Stimulated activated effector memory CD8-positive, alpha-beta T cell treated with anti-CD3 and anti-CD28 coated beads, Interleukin-12 subunit alpha, Interleukin-12 subunit beta, amount 100 ng/mL, for 72 hours (primary cell): ENCODE data around the gene CCDC136.

Source experiments
- ATAC-seq: fragments of 150-1000 bp; cut with Tn5 transposase; 2 replicates; pipeline ENCODE4 v1.10.0; 2021
- DNase-seq, 2 donors: peaks; one replicate each; pipeline ENCODE4 v3.0.0; 2021 to 2022; ENCODE audit warnings: low spot score in 2 of 2
- H3K27ac Mint-ChIP-seq: one replicate; pipeline ENCODE4 v1.8.0; 2022; ENCODE audit warnings: mild to moderate bottlenecking, mixed read lengths
- H3K36me3 Mint-ChIP-seq: one replicate; pipeline ENCODE4 v1.8.0; 2022; ENCODE audit warnings: mild to moderate bottlenecking, mixed read lengths
- H3K4me1 Mint-ChIP-seq: one replicate; pipeline ENCODE4 v1.8.0; 2022; ENCODE audit warnings: mixed read lengths
- H3K4me3 Mint-ChIP-seq: one replicate; pipeline ENCODE4 v1.8.0; 2022; ENCODE audit warnings: mild to moderate bottlenecking, mixed read lengths
- H3K9me3 Mint-ChIP-seq: one replicate; pipeline ENCODE4 v1.8.0; 2022; ENCODE audit warnings: mixed read lengths

The CCDC136 gene

GRCh38 chr7:128810997-128811396, 19.2 kb downstream of the CCDC136 start:
- Mint-ChIP-seq H3K4me1 (peaks cover 5% of the 10 kb centered on the region), H3K27ac (no peak overlapping the region), H3K9me3 (no peaks in the 10 kb centered on the region), H3K4me3 (no peak overlapping the region), H3K36me3 (no peaks in the 10 kb centered on the region)
- ATAC-seq = no peak
- no peak for DNase-seq

GRCh38 chr7:128811631-128812430, 20.1 kb downstream of the CCDC136 start:
- Mint-ChIP-seq H3K4me3 (no peak overlapping the region), H3K27ac (no peak overlapping the region), H3K4me1 (peaks cover 5% of the 10 kb centered on the region), H3K9me3 (no peaks in the 10 kb centered on the region), H3K36me3 (no peaks in the 10 kb centered on the region)
- ATAC-seq = no peak
- no peak for DNase-seq

GRCh38 chr7:128812514-128813168, 20.9 kb downstream of the CCDC136 start:
- Mint-ChIP-seq H3K9me3 (no peaks in the 10 kb centered on the region), H3K4me3 (no peak overlapping the region), H3K36me3 (no peaks in the 10 kb centered on the region), H3K27ac (no peak overlapping the region), H3K4me1 (peaks cover 5% of the 10 kb centered on the region)
- DNase-seq (no peak), ATAC-seq (no peak)

GRCh38 chr7:128814499-128814898, 22.7 kb downstream of the CCDC136 start:
- Mint-ChIP-seq H3K36me3 (no peaks in the 10 kb centered on the region), H3K4me1 (peaks cover 5% of the 10 kb centered on the region), H3K27ac (peak overlapping the region; percentile 9), H3K9me3 (no peaks in the 10 kb centered on the region), H3K4me3 (no peak overlapping the region)
- ATAC-seq (no peak), DNase-seq (no peak)

- DNase-seq (no peak), ATAC-seq (no peak)
- H3K4me1 Mint-ChIP-seq = peaks cover 5% of the 10 kb centered on the region
- H3K9me3 Mint-ChIP-seq = no peaks in the 10 kb centered on the region
- no peak overlapping the region for H3K4me3 Mint-ChIP-seq
- H3K36me3 Mint-ChIP-seq = no peaks in the 10 kb centered on the region
- H3K27ac Mint-ChIP-seq = peak overlapping the region; percentile 9
Measured at GRCh38 chr7:128815289-128815942, 23.6 kb downstream of the CCDC136 start.

GRCh38 chr7:128818694-128819093, 26.9 kb downstream of the CCDC136 start:
- no peak overlapping the region for H3K27ac Mint-ChIP-seq
- no peaks in the 10 kb centered on the region for H3K9me3 Mint-ChIP-seq
- H3K4me1 Mint-ChIP-seq = peaks cover 5% of the 10 kb centered on the region
- ATAC-seq (no peak), DNase-seq (no peak)
- no peak overlapping the region for H3K4me3 Mint-ChIP-seq
- no peaks in the 10 kb centered on the region for H3K36me3 Mint-ChIP-seq

- H3K4me3 Mint-ChIP-seq = no peak overlapping the region
- no peaks in the 10 kb centered on the region for H3K9me3 Mint-ChIP-seq
- ATAC-seq (no peak), DNase-seq (no peak)
- H3K4me1 Mint-ChIP-seq = no peaks in the 10 kb centered on the region
- H3K27ac Mint-ChIP-seq = no peak overlapping the region
- no peaks in the 10 kb centered on the region for H3K36me3 Mint-ChIP-seq
Measured at GRCh38 chr7:128821724-128822123, 30.0 kb downstream of the CCDC136 start.

- Mint-ChIP-seq H3K27ac (no peak overlapping the region), H3K36me3 (no peaks in the 10 kb centered on the region), H3K4me3 (no peak overlapping the region), H3K9me3 (no peaks in the 10 kb centered on the region), H3K4me1 (peaks cover 18% of the 10 kb centered on the region)
- ATAC-seq = no peak
- no peak for DNase-seq
Measured at GRCh38 chr7:128826512-128826911, 34.7 kb downstream of the CCDC136 start.

GRCh38 chr7:128826916-128827247, 35.1 kb downstream of the CCDC136 start:
- no peak overlapping the region for H3K4me3 Mint-ChIP-seq
- no peak for DNase-seq

GRCh38 chr7:128827248-128827958, 35.6 kb downstream of the CCDC136 start:
- ATAC-seq (no peak), DNase-seq (no peak)

More at GRCh38 chr7:128826916-128827247, 35.1 kb downstream of the CCDC136 start:
- Mint-ChIP-seq H3K4me1 (peaks cover 21% of the 10 kb centered on the region), H3K27ac (no peak overlapping the region), H3K36me3 (no peaks in the 10 kb centered on the region), H3K9me3 (no peaks in the 10 kb centered on the region)
- no peak for ATAC-seq

GRCh38 chr7:128827971-128828711, 36.4 kb downstream of the CCDC136 start:
- Mint-ChIP-seq H3K4me1 (peaks cover 21% of the 10 kb centered on the region), H3K36me3 (no peaks in the 10 kb centered on the region), H3K27ac (no peak overlapping the region), H3K4me3 (no peak overlapping the region), H3K9me3 (no peaks in the 10 kb centered on the region)
- ATAC-seq (no peak), DNase-seq (no peak)

More at GRCh38 chr7:128827248-128827958, 35.6 kb downstream of the CCDC136 start:
- Mint-ChIP-seq H3K36me3 (no peaks in the 10 kb centered on the region), H3K4me3 (no peak overlapping the region), H3K9me3 (no peaks in the 10 kb centered on the region), H3K4me1 (peaks cover 21% of the 10 kb centered on the region), H3K27ac (no peak overlapping the region)

GRCh38 chr7:128829391-128830166, 37.8 kb downstream of the CCDC136 start:
- Mint-ChIP-seq H3K27ac (no peak overlapping the region), H3K4me3 (peak overlapping the region; percentile 67), H3K9me3 (no peaks in the 10 kb centered on the region), H3K36me3 (no peaks in the 10 kb centered on the region), H3K4me1 (peaks cover 21% of the 10 kb centered on the region)
- no peak for DNase-seq
- ATAC-seq = no peak

- DNase-seq (no peak), ATAC-seq (peak; percentile 64)
- H3K36me3 Mint-ChIP-seq = no peaks in the 10 kb centered on the region
- H3K9me3 Mint-ChIP-seq = no peaks in the 10 kb centered on the region
- H3K4me1 Mint-ChIP-seq = peaks cover 21% of the 10 kb centered on the region
- no peak within 1 kb of the TSS for H3K27ac Mint-ChIP-seq
- H3K4me3 Mint-ChIP-seq = peak within 1 kb of the TSS; percentile 67
Measured at GRCh38 chr7:128830231-128831177, 38.7 kb downstream of the CCDC136 start, which contains the start of gene FLNC. TSS of gene FLNC (plus strand) at chr7:128830406. CDS start at chr7:128830638, 232 bp downstream.
